DOHH2 (cell line): ENCODE measurements around the gene TTLL8.

Experiments used
- CTCF ChIP-seq: fragments of 200-600 bp; sonication (generic); IDR thresholded peaks from one replicate; pipeline ENCODE4 v1.5.1; 2014; ENCODE audit warnings: antibody characterized with exemption, mild to moderate bottlenecking, low read depth, low read length; ENCODE audit not compliant: poor library complexity, severe bottlenecking
- EZH2phosphoT487 ChIP-seq: fragments of 200-600 bp; sonication (generic); IDR thresholded peaks from 2 replicates; pipeline ENCODE4 v1.6.1; 2017; ENCODE audit warnings: borderline replicate concordance, mild to moderate bottlenecking, antibody characterized with exemption, low read length, moderate library complexity, mixed read lengths

DNA sequence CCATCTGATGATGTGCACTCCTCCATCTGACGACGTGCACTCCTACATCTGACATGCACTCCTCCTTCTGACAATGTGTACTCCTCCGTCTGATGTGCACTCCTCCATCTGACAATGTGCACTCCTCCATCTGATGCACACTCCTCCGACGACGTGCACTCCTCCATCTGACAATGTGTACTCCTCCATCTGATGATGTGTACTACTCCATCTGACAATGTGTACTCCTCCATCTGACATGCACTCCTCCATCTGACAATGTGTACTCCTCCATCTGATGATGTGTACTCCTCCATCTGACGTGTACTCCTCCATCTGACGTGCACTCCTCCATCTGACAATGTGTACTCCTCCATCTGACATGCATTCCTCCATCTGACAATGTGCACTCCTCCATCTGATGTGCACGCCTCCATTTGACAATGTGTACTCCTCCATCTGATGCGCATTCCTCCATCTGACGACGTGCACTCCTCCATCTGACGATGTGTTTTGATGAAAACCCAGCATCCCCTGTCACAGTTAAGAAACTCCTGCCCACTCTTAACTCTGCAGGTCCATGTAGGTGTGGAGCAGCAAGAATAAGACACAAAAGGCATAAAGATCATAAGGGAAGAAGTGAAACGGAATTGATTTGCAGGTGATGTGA is 35.8 kb downstream of the TTLL8 start:
- TF ChIP-seq CTCF (no peak), EZH2phosphoT487 (no peak)
